Sigmoid colon (tissue), 4 donors: Measurements from ENCODE around the gene CFAP91.

Source experiments
- EP300 ChIP-seq, 4 donors: sonication (generic); formaldehyde crosslinking; IDR thresholded peaks; one replicate each; pipeline ENCODE4 v1.6.1; 2017; ENCODE audit warnings: antibody characterized with exemption in 4 of 4
- TF ChIP-seq, protein P1 (sequence below), 4 experiments: fragments of 450-650 bp in 3 of 4; fragments of 200-600 bp in 1 of 4; IDR thresholded peaks; one replicate each; pipeline ENCODE4 v1.5.1; 2016 to 2019; ENCODE audit warnings: antibody characterized with exemption in 4 of 4, mild to moderate bottlenecking in 3 of 4, moderate library complexity in 2 of 4

DNA sequence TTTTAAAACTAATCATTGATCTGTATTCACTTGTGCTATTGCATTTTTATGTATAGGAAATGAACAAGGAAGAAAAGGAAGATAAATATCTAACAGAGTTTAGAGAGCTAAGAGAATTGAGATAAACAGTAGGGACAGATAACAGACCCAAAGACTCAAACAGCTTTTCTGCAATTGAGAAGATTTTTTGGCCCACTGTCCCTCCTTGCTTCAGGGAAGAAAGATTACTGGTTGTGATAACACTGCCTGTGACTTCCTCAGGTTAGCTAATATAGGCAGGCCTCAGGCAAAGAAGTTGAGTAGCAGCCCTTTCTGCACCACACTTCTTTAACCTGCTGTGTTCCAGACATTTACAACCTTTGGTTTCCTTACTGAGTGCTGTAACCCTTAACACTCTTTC lies 22.9 kb upstream of the CFAP91 start:
- TF ChIP-seq, protein P1, sequence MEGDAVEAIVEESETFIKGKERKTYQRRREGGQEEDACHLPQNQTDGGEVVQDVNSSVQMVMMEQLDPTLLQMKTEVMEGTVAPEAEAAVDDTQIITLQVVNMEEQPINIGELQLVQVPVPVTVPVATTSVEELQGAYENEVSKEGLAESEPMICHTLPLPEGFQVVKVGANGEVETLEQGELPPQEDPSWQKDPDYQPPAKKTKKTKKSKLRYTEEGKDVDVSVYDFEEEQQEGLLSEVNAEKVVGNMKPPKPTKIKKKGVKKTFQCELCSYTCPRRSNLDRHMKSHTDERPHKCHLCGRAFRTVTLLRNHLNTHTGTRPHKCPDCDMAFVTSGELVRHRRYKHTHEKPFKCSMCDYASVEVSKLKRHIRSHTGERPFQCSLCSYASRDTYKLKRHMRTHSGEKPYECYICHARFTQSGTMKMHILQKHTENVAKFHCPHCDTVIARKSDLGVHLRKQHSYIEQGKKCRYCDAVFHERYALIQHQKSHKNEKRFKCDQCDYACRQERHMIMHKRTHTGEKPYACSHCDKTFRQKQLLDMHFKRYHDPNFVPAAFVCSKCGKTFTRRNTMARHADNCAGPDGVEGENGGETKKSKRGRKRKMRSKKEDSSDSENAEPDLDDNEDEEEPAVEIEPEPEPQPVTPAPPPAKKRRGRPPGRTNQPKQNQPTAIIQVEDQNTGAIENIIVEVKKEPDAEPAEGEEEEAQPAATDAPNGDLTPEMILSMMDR (IDR thresholded peaks at IDR 0.05): no peak
- no peak for TF ChIP-seq EP300 (IDR thresholded peaks at IDR 0.05)
